Prostate gland (tissue), 2 donors: ENCODE measurements around the gene SH2D1A. TPM values are rescaled to one million over a fixed set of nuclear protein-coding genes. Genes with fewer than 3 reads are reported as not detected.

Source experiments
- DNase-seq: peaks from one replicate; pipeline ENCODE4 v3.0.0-alpha.2; 2019; ENCODE audit warnings: low spot score
- H3K27ac ChIP-seq, 2 donors: fragments of 200-600 bp; sonication (generic); 2 replicates each; pipeline ENCODE4 v1.5.1; 2017 to 2019
- H3K27me3 ChIP-seq: fragments of 200-600 bp; sonication (generic); replicated peaks from 2 replicates; pipeline ENCODE4 v1.5.1; 2019; ENCODE audit not compliant: insufficient read depth
- H3K36me3 ChIP-seq, 2 donors: fragments of 200-600 bp; sonication (generic); 1 replicate in 1 of 2; 2 replicates in 1 of 2; pipeline versions ENCODE4 v1.5.1 to v1.8.1; 2017 to 2019
- H3K4me1 ChIP-seq: fragments of 200-600 bp; sonication (generic); replicated peaks from 2 replicates; pipeline ENCODE4 v1.5.1; 2019
- H3K4me3 ChIP-seq, 2 donors: fragments of 200-600 bp; sonication (generic); 2 replicates each; pipeline ENCODE4 v1.5.1; 2017 to 2019
- H3K9me3 ChIP-seq: fragments of 200-600 bp; sonication (generic); 2 replicates; pipeline ENCODE4 v1.5.1; 2017
- CTCF ChIP-seq, 4 experiments: fragments of 200-600 bp in 2 of 4; fragments of 450-650 bp in 2 of 4; sonication (generic) in 2 of 4; IDR thresholded peaks; 1 replicate in 3 of 4; 2 replicates in 1 of 4; pipeline ENCODE4 v1.5.1; 2016 to 2019; ENCODE audit warnings: antibody characterized with exemption in 4 of 4, mild to moderate bottlenecking in 2 of 4, moderate library complexity in 2 of 4
- POLR2A ChIP-seq: fragments of 450-650 bp; IDR thresholded peaks from one replicate; pipeline ENCODE4 v1.6.1; 2016; ENCODE audit warnings: antibody characterized with exemption, mild to moderate bottlenecking
- POLR2AphosphoS5 ChIP-seq: sonication (generic); formaldehyde crosslinking; IDR thresholded peaks from one replicate; pipeline ENCODE4 v1.6.1; 2017; ENCODE audit warnings: antibody characterized with exemption
- WGBS: methylation state at CpG from one replicate; pipeline ENCODE4 v1.1.5; 2018; 5-methylcytosine and 5-hydroxymethylcytosine counted together
- intact Hi-C: fragments of 100-400 bp; cut with DNase I; formaldehyde crosslinking; loops from one replicate; pipeline ENCODE4 v1.14.2; 2022
- total RNA-seq, 2 donors: library from RNA; depleted of rRNA; stranded (reverse); fragments of >200 nt; gene quantifications; one replicate each; pipeline ENCODE4 v1.1.0, GENCODE V29; 2016

SH2D1A gene
- total RNA-seq, 2 donors from 2014 or later: 0.09 TPM; not detected in 1

GRCh38 chrX:124392794-124393193 lies 46.4 kb downstream of the SH2D1A start:
- no peak for DNase-seq
- H3K27me3 ChIP-seq: no peaks in the 10 kb centered on the region
- H3K27ac ChIP-seq: no peak overlapping the region
- intact Hi-C loops: no loop called here
- no peaks in the 10 kb centered on the region for H3K9me3 ChIP-seq
- no peaks in the 10 kb centered on the region for H3K4me1 ChIP-seq
- H3K36me3 ChIP-seq: no peaks in the 10 kb centered on the region
- TF ChIP-seq POLR2A: no peak
- no peak for TF ChIP-seq CTCF (IDR thresholded peaks at IDR 0.05)
- H3K4me3 ChIP-seq: no peak overlapping the region
- 95% methylated on average over 3 of the region's 3 CpGs for WGBS

DNA sequence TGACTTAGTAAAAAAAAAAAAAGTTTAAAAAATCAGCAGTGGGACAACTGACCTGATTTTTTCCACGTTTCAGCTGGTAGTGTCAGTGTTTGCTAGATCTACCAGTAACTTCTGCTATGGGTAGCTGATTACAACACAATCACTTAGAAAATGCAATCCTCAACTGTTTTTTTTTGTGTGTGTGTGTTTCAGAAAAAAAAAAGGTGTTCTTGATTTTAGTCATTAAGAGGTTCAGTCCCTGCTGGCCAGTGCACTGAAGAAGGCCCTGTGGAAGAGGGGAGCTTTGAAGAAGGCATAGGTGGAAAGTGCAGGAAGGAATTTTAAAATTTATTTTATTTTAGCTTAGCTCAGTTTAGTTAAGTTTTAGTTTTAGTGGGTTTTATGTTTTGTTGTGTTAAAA lies 46.9 kb downstream of the SH2D1A start:
- H3K27me3 ChIP-seq: no peaks in the 10 kb centered on the region
- no peak for TF ChIP-seq CTCF (IDR thresholded peaks at IDR 0.05)
- no peak for TF ChIP-seq POLR2AphosphoS5
- no peak for TF ChIP-seq POLR2A

GRCh38 chrX:124393659-124394058 lies 47.3 kb downstream of the SH2D1A start:
- Histone ChIP-seq H3K27ac (no peak overlapping the region), H3K4me3 (no peak overlapping the region), H3K36me3 (no peaks in the 10 kb centered on the region), H3K9me3 (no peaks in the 10 kb centered on the region), H3K27me3 (no peaks in the 10 kb centered on the region), H3K4me1 (no peaks in the 10 kb centered on the region)
- intact Hi-C loops: no loop called here
- no peak for TF ChIP-seq CTCF (IDR thresholded peaks at IDR 0.05)
- TF ChIP-seq POLR2A: no peak
- no peak for TF ChIP-seq POLR2AphosphoS5
- DNase-seq: no peak
- WGBS: 90% methylated on average over 3 of the region's 3 CpGs

More for the DNA sequence above, 46.9 kb downstream of the SH2D1A start:
- DNase-seq: no peak
- Histone ChIP-seq H3K36me3 (no peaks in the 10 kb centered on the region), H3K9me3 (no peaks in the 10 kb centered on the region), H3K4me3 (no peak overlapping the region), H3K27ac (no peak overlapping the region), H3K4me1 (no peaks in the 10 kb centered on the region)
- WGBS: 83% methylated on average over 1 of the region's 1 CpG
- intact Hi-C loops: no loop called here

GRCh38 chrX:124395145-124395880 lies 49.0 kb downstream of the SH2D1A start:
- TF ChIP-seq POLR2AphosphoS5 (no peak), POLR2A (no peak), CTCF (IDR thresholded peaks at IDR 0.05) (no peak)
- no peaks in the 10 kb centered on the region for H3K4me1 ChIP-seq
- H3K27ac ChIP-seq: no peak overlapping the region
- H3K27me3 ChIP-seq: no peaks in the 10 kb centered on the region
- H3K9me3 ChIP-seq: no peaks in the 10 kb centered on the region
- intact Hi-C loops: no loop called here
- no peak for DNase-seq
- 83% methylated on average over 3 of the region's 3 CpGs for WGBS
- H3K36me3 ChIP-seq: no peaks in the 10 kb centered on the region
- no peak overlapping the region for H3K4me3 ChIP-seq

DNA sequence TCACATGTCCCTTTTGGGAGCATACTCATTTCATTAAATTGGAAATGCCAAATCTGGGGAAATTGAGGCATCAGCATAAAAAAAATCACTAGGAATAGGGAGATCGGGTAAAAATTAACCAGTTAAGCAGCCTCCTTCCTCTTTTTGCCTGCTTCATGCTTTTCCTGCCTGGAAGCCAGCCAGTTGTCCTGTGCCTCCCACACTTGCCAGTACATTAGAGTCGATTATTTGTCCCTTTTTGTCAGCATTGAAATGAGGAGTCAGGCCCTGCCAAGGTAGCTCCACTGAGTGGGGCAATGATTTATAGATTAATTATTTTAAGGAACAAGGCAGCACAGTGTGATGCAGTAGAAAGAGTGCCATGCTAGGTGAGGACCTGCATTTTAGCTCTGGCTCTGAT lies 55.3 kb downstream of the SH2D1A start:
- WGBS: 15% methylated on average over 2 of the region's 2 CpGs
- Histone ChIP-seq H3K4me1 (no peaks in the 10 kb centered on the region), H3K4me3 (no peak overlapping the region), H3K27me3 (no peaks in the 10 kb centered on the region), H3K27ac (no peak overlapping the region), H3K36me3 (no peaks in the 10 kb centered on the region), H3K9me3 (no peaks in the 10 kb centered on the region)
- intact Hi-C loops: no loop called here
- no peak for DNase-seq
- TF ChIP-seq POLR2A: no peak
- TF ChIP-seq POLR2AphosphoS5: no peak
- no peak for TF ChIP-seq CTCF (IDR thresholded peaks at IDR 0.05)
